ENCODE data around the gene ZNF25.
"Not testable (repeated sequence)": the region's sequence is repeated elsewhere in the genome, so short reads cannot be mapped to it uniquely, and the experiment has no call there.

ZNF25 gene

DNA sequence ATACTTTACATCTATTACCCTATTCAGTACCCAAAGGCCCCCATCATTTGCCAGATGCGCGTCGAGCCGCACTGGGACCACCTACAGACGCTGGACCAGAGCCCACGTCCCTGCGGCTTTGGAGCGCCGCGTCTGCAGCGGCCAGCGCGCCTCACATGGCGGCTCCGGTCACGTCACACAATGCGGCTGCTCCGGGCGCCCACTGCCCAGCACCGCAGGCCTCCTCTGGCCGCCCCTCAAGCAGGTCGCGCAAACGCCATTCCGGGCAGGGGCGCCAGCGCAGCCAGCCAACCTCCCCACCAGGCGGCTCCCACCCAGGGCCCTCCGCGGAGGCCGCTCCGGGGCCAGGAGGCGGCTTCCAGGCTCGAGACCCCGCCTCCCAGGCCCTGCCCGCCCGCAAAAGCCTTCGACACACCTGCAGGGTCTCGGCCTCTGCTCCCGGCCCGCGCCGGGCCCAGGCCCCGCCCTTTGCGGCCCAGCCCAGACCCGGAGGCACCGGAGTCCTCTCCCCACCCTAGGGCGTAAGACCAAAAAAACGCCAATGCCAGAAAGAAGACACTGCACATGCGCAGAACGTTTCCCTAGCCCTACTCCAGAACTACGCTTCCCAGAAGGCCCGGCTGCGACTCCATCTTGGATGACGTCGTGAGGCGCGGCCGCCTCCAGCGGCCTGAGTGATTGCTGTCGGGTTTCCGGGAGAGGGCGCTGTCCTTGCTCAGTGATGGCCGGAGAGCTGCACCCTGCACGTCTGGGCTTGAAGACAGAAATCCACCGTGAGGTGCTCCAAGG is at the start of gene ZNF25:
TSS of gene ZNF25 (minus strand) at position 557 of the 789 bp plus-strand sequence. CDS start 4,925 bp downstream, outside the sequence.
- peak; percentile 100 for DNase-seq

- DNase-seq, result peak; percentile 63 to 70
Observed at GRCh38 chr10:38025283-38025682, 48.8 kb upstream of the ZNF25 start.

- DNase-seq, result not testable (repeated sequence)
Observed at GRCh38 chr10:38019124-38019523, 42.7 kb upstream of the ZNF25 start.

DNA sequence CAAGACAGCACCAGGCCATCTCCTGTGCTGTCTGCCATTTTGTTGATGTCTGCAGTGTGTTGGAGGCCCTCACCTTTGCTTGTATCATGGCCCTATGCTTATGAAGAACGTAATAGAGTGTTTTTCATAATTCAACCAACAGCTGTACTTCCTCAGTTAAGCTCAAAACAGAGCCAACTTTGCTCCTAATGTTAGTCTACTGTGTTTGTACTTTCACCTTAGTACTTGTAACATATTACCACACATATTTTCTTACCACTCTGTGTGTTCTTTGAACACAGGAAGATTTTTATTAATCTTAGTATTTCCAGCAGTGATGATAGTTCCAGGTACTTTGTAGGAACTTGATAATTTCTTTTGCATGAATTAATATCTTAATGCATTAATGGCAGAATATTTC is 39.9 kb upstream of the ZNF25 start:
- no peak for DNase-seq

DNA sequence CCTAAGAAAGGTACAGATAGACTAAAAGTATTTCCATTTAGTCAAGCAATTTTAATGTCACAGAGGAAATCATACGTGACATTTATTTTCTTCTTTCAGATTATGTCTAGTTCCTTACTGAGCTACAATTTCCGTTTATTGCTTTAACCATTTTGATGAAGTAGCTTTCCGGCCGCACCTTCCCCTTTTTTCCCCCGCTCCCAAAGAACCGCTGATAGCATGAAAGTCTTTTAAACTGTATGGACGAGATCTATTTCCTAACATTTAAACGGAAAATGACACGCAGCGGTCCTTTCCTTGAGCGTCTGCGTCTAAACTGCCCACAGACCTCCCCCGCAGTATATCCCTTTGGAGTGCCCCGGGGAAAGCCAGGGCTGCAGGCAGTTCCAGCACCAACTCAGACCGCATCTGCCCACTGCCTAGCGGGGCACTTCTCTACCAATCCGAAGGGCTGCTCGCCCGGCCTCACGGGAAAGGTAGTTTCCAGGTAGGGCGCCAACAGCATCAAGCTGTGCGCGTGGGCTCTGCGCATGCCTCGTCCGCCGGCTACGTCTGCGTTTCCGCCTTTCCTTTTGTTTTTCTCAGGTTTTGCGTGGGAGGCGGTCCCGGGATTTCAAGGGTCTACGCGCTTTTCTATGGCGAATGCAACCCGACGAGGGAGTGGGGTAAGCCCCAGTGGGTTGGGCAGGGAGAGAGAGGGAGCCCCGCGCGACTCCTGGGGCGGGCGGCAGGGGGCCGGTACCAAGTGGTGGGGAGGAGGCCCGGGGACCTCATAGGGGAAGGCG is 33.9 kb upstream of the ZNF25 start, which contains the start of gene ZNF33A:
TSS of gene ZNF33A (plus strand) at position 557 of the 785 bp plus-strand sequence. CDS start 1,667 bp downstream, outside the sequence.
- DNase-seq, result peak; percentile 99

DNA sequence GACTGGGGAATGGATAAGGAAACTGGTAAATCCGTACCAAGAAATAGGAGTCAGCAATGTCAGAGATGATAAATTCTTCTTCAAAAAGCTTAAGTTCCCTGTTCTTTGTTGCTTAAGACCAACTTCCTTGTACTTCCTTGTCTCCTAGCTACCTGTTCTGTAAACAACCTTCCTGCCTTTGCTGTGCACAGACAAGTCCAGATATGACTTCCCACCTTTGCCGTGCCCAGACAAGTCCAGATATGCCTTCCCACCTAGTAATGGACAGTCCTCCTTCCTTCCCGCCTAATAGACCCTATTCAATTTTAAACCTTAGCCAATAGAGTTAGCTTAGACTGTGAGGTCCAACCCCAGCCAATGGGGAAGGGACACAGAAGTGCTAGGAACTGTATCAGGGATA is 31.5 kb upstream of the ZNF25 start:
- DNase-seq, result peak; percentile 62 to 68

DNA sequence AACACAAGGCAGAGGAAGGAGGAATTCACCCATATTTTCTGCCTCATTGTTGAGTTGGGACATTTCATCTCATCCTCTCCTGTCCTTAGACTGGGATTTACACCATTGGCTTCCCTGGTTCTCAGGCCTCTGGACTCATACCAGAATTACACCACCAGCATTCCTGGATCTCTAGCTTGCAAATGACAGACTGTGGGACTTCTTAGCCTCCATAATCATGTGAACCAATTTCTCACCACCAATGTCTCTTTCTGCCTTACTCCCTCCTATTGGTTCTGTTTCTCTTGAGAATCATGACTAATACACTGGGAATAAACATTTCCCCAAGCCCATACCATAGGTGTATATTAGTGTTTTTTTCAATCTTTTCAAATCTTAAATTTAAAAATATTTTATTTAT is 31.1 kb upstream of the ZNF25 start:
- no peak for DNase-seq

GRCh38 chr10:38003588-38003987 is 27.1 kb upstream of the ZNF25 start:
- no peak for DNase-seq

GRCh38 chr10:38003026-38003425 is 26.6 kb upstream of the ZNF25 start:
- no peak for DNase-seq

- not testable (repeated sequence) for DNase-seq
Observed at GRCh38 chr10:38000474-38000873, 24.0 kb upstream of the ZNF25 start.

DNA sequence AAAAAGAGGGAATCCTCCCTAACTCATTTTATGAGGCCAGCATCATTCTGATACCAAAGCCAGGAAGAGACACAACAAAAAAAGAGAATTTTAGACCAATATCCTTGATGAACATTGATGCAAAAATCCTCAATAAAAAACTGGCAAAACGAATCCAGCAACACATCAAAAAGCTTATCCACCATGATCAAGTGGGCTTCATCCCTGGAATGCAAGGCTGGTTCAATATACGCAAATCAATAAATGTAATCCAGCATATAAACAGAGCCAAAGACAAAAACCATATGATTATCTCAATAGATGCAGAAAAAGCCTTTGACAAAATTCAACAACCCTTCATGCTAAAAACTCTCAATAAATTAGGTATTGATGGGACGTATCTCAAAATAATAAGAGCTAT is 22.5 kb upstream of the ZNF25 start:
- not testable (repeated sequence) for DNase-seq

DNA sequence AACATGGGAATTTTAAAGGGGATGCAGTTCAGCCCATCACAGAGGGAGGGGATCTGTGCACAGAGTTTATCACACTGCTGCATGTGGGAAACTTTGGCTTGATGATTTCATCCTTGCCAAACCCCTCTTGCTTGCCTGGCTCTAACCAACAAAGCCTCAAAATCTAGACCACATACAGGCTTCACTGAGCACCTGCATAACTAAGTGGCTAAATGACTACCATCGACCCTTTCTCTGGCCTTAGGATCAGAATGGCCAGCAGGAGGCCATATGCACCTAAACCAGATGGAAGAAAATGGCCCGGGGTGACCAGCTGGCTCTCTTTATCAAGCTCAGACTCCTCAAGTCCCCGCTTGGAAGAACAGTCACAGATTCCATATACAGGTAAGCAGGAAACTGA is 15.6 kb upstream of the ZNF25 start:
- no peak for DNase-seq

DNA sequence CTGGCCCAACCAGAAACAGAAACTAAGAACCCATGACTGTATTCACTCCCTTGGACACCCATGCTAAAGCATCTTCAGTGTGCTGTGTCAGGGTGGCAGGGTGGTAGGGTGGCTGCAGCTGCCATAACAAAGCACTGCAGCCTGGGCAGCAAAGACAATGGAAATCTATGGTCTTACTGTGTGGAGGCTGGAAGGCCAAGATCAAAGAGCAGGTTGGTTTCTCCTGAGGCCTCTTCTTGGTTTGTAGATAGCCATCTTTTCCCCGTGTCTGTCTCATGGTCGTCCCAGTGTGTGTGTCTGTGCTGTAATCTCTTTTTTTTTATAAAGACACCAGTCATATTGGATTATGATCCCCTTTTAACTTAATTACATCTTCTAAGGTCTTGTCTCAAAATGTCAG is 15.2 kb upstream of the ZNF25 start:
- no peak for DNase-seq

GRCh38 chr10:37976880-37977203 is 395 bp upstream of the ZNF25 start:
- no peak for DNase-seq

DNA sequence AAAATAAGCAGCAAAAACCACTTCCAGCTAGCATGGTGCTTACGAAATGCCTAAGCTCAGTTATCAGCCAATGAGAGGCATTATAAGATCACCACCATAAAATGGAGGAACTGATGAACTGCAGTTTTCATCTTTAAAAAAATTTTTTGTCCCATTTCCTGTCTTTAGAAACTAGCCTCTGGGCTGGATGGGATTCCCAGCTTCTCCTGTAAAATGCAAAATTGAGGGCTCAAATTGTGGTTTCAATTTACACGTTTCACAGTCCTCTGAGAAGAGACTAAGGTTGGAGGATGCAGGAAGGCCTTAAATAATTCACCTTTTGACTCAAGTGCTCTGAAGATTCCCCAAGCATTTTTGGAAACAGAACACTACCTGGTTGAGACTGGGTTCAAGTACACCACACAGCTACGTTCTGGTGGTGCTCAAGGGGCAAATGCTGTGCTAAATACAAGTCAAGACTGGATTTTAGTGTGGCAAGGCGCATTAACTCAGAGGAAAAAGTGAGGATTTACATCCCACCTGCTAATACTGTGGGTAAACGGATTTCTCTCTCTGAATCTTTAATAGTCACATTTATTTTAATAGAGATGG is 951 bp downstream of the ZNF25 start:
- peak; percentile 43 to 44 for DNase-seq

DNA sequence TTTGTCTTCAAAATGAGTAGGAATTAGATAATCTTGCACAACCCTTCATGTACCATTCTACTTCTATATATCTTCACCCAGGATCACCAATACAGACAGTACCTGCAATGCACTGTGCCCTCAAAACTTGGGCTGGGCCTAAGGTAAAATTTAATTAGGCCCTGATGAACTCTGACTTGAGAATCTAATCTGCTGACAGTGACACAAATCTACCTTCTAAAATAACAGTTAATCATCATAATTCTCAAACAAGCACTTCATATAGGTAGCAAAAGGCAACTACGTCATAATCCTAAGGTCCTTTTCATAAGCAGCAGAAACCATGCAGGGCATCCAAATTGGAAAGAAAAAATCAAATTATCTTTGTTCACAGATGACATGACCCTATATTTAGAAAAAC is 4.1 kb downstream of the ZNF25 start:
- no peak for DNase-seq

DNA sequence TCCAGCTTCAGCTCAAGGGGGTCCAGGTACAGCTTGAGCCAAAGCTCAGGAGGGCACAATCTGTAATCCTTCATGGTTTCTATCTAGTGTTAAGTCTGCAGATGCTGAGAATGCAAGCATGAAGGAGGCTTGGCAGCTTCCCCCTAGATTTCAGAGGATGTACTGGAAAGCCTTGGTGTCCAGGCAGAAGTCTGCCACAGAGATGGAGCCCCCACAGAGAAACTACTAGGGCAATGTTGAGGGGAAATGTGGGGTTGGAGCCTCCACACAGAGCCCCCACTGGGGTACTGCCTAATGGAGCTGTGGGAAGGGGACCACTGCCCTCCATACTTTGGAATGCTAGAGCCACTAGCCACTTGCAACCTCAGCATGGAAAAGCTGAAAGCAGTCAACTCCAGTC is 11.4 kb downstream of the ZNF25 start:
- no peak for DNase-seq

DNA sequence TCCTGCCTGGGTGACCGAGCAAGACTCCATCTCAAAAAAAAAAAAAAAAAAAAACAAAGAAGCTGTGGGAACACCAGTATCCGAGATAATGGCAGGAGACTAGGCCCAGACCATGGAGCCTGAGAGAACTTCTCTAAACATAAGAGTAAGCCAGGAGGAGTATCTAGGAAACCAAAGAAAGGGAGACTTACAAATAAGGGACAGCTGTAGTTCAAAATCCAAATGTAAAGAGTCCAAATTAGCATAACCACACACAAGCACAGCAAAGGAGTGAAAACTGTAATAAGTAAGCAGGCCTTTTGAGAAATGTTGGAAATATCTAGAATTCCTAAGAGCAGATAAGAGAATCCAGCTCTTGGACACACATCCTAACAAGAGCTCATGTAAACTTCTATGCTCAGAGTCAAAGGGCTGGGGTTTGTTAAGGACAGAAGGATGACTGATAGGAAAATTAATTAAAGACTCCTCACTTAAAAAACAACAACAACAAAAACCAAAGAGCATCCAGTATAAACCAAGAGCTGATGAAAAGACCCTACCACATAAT is 15.8 kb downstream of the ZNF25 start:
- DNase-seq, result no peak

GRCh38 chr10:37957841-37958240 is 18.6 kb downstream of the ZNF25 start:
- DNase-seq, result no peak

DNA sequence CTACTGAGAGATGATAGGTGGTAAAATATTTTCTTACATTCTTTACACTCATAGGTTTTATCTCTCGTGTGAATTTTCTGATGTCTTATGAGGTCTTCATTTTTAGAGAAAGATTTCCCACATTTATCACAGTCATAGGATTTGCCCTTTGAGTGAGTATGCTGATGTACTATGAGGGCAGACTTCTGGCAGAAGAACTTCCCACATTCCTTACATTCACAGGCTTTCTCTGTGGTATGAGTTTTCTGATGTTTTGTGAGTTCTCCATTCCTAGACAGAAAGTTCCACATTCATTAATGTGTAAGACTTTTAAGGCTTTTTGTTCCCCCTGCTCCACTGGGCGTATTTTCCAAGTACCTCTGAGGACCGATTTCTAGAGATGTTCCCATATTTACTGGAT is 23.5 kb downstream of the ZNF25 start:
- DNase-seq, result no peak

- no peak for DNase-seq
Observed at GRCh38 chr10:37952043-37952755, 24.2 kb downstream of the ZNF25 start.

- no peak for DNase-seq
Observed at GRCh38 chr10:37948210-37948609, 28.2 kb downstream of the ZNF25 start.

GRCh38 chr10:37947526-37947925 is 28.9 kb downstream of the ZNF25 start:
- no peak for DNase-seq

Measured in Kasumi-1 (cell line).